Left lung (tissue), 10 donors: ENCODE results near the gene KCNA5. TPM values are rescaled to one million over a fixed set of nuclear protein-coding genes. Genes with fewer than 3 reads are reported as not detected.
A peak's percentile ranks its signal among the peaks of the same experiment; 100 is the strongest.

Experiments
- ATAC-seq: fragments of 200-7000 bp; cut with Tn5 transposase; one replicate; pipeline ENCODE4 v1.9.1; 2020; ENCODE audit warnings: moderate library complexity
- DNase-seq, 4 donors: peaks; one replicate each; pipeline ENCODE4 v3.0.0-alpha.2; 2013 to 2020
- H3K27ac ChIP-seq, 2 donors: fragments of 200-600 bp; sonication (generic) in 1 of 2; one replicate each; pipeline versions ENCODE4 v1.5.0 to v1.8.0; 2020 to 2021
- H3K27me3 ChIP-seq, 2 donors: fragments of 200-600 bp; sonication (generic) in 1 of 2; one replicate each; pipeline versions ENCODE4 v1.5.0 to v1.8.0; 2020 to 2021
- H3K36me3 ChIP-seq, 2 donors: fragments of 200-600 bp; sonication (generic) in 1 of 2; one replicate each; pipeline versions ENCODE4 v1.5.0 to v1.8.0; 2020 to 2021
- H3K4me1 ChIP-seq, 2 donors: fragments of 200-600 bp; one replicate each; pipeline ENCODE4 v1.8.0; 2021
- H3K4me3 ChIP-seq, 2 donors: fragments of 200-600 bp; sonication (generic) in 1 of 2; one replicate each; pipeline versions ENCODE4 v1.5.0 to v1.8.0; 2020 to 2021; ENCODE audit warnings: mild to moderate bottlenecking in 1 of 2
- H3K9me3 ChIP-seq, 2 donors: fragments of 200-600 bp; sonication (generic) in 1 of 2; one replicate each; pipeline versions ENCODE4 v1.5.0 to v1.8.0; 2020 to 2021
- CTCF ChIP-seq, 2 donors: fragments of 200-600 bp; sonication (generic) in 1 of 2; IDR thresholded peaks; one replicate each; pipeline versions ENCODE4 v1.5.0 to v1.8.0; 2021; ENCODE audit warnings: antibody characterized with exemption in 2 of 2
- intact Hi-C, 2 donors: fragments of 100-400 bp; cut with DNase I; formaldehyde crosslinking; loops; one replicate each; pipeline versions ENCODE4 v1.11.2 to v1.14.2; 2022
- polyA plus RNA-seq, 6 donors: library from polyadenylated mRNA; unstranded; fragments of 120-200 nt; gene quantifications; one replicate each; pipeline ENCODE4 v1.2.1, GENCODE V29; 2013; ENCODE audit not compliant: insufficient read length in 6 of 6
- total RNA-seq, 2 donors: library from RNA; stranded (reverse); fragmentation: NEBNext Ultra II Directional; extraction: Animal tissue kit (Norgen Biotek cat#: 25700); gene quantifications; one replicate each; pipeline ENCODE4 v1.2.1, GENCODE V29; 2021
- donor health status: DM: no; HTN: yes; CAD: no.
- donor health status: DM: no; HTN: no; CAD: no.

The KCNA5 gene
- total and polyA plus RNA-seq, 8 donors, result 0.50 to 1.8 (median 1.1) TPM

DNA sequence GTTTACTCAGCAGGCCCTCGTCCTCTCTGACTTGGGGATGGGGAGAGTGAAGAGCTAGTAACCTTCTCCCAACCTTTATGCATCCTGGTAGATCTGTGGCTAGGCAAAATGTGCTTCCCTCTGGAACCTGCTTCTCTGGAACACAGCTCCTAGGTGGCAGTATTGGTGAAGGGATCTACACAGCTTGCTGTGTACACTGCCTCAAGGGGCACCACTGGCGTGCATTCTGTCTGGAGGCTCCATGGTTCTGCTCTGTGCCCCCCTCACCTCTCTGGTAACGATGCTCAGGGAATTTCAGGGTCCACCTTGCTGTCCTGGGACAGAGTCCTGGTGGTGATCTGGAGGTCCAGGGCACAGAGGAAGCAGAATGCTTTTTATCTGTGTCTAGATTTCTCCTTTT is 43.5 kb upstream of the KCNA5 start:
- intact Hi-C loops, result loop anchor here in 1 of 2 donors (5.0 kb wide), 1 partner anchor 143 kb away; no protein-coding TSS in a partner anchor
- Histone ChIP-seq H3K9me3 (no peaks in the 10 kb centered on the region), H3K4me1 (no peaks in the 10 kb centered on the region), H3K27me3 (peaks cover 0 to 48% of the 10 kb centered on the region in 2 donors), H3K4me3 (no peak overlapping the region), H3K36me3 (no peaks in the 10 kb centered on the region), H3K27ac (no peak overlapping the region)
- ATAC-seq (no peak), DNase-seq (no peak)
- TF ChIP-seq CTCF (IDR thresholded peaks at IDR 0.05), result no peak

- no peaks in the 10 kb centered on the region for H3K9me3 ChIP-seq
- intact Hi-C loops, result loop anchor here in 1 of 2 donors (5.0 kb wide), 1 partner anchor 144 kb away; no protein-coding TSS in a partner anchor
- no peaks in the 10 kb centered on the region for H3K4me1 ChIP-seq
- no peak overlapping the region for H3K4me3 ChIP-seq
- peaks cover 0 to 47% of the 10 kb centered on the region in 2 donors for H3K27me3 ChIP-seq
- DNase-seq, result no peak
- TF ChIP-seq CTCF (IDR thresholded peaks at IDR 0.05), result no peak
- H3K36me3 ChIP-seq, result no peaks in the 10 kb centered on the region
- ATAC-seq, result no peak
- no peak overlapping the region for H3K27ac ChIP-seq
Measured at GRCh38 chr12:5000658-5001385, 42.9 kb upstream of the KCNA5 start.

GRCh38 chr12:5003025-5003666 is 40.5 kb upstream of the KCNA5 start:
- Histone ChIP-seq H3K4me1 (no peaks in the 10 kb centered on the region), H3K4me3 (no peak overlapping the region), H3K27me3 (peaks cover 0 to 30% of the 10 kb centered on the region in 2 donors), H3K36me3 (no peaks in the 10 kb centered on the region), H3K9me3 (no peaks in the 10 kb centered on the region), H3K27ac (no peak overlapping the region)
- DNase-seq (peak in 3 of 4 donors; percentile 12 to 48 (median 45)), ATAC-seq (peak; percentile 95)
- intact Hi-C loops, result loop anchor here in 1 of 2 donors (5.0 kb wide), 1 partner anchor 146 kb away; no protein-coding TSS in a partner anchor
- peak; percentile 73 to 86 for TF ChIP-seq CTCF (IDR thresholded peaks at IDR 0.05)

DNA sequence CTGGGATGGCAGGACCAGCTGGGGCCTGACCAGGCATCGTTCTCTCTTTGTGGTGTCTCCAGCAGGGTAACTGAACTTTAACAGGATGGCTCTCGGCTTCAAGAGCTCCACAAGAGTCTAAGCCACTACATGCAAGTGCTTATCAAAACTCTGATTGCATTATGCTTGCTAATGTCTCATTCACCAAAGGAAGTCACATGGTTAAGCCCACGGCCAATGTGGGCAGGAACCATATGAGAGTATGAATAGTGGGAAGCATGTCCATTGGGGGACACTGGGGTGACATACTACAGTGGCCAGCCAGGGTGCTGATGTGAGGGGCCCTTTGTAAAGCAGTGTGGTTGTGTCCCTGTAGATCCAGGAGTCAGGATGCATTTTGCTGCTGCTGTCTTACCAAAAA is 35.0 kb upstream of the KCNA5 start:
- intact Hi-C loops, result no loop called here
- H3K27ac ChIP-seq, result no peak overlapping the region
- no peak for TF ChIP-seq CTCF (IDR thresholded peaks at IDR 0.05)
- no peak for ATAC-seq
- DNase-seq, result no peak
- H3K9me3 ChIP-seq, result no peaks in the 10 kb centered on the region
- no peaks in the 10 kb centered on the region for H3K36me3 ChIP-seq
- H3K4me1 ChIP-seq, result no peaks in the 10 kb centered on the region
- no peak overlapping the region for H3K4me3 ChIP-seq
- H3K27me3 ChIP-seq, result no peaks in the 10 kb centered on the region

DNA sequence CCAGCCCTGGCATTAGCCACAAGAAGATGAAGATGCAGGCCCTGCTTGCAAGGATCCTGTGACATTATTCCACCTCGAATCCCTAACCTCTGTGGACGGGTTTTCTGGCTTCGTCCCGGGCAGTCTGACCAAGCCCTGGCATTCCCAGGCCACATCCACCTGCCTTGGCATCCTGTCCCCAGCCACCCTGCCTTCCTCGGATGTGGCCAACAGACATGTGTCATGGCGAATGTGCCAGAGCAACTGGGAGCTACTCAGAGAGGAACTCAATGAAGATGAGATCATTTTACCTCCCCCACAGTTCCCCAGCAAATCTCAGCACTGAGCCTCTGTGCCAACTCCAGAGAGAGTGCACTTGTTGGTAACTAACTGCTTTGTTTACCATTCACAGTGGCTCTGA is 33.5 kb upstream of the KCNA5 start:
- ATAC-seq (no peak), DNase-seq (no peak)
- Histone ChIP-seq H3K36me3 (no peaks in the 10 kb centered on the region), H3K9me3 (no peaks in the 10 kb centered on the region), H3K4me1 (no peaks in the 10 kb centered on the region), H3K4me3 (no peak overlapping the region), H3K27ac (no peak overlapping the region), H3K27me3 (no peaks in the 10 kb centered on the region)
- no peak for TF ChIP-seq CTCF (IDR thresholded peaks at IDR 0.05)
- intact Hi-C loops, result no loop called here
